Testis (tissue), 3 donors: ENCODE results near the gene CDK14. TPM values are rescaled to one million over a fixed set of nuclear protein-coding genes. Genes with fewer than 3 reads are reported as not detected.

ENCODE experiments used
- DNase-seq: peaks from one replicate; pipeline ENCODE4 v3.0.0-alpha.2; 2019
- H3K27ac ChIP-seq, 2 donors: fragments of 200-600 bp; sonication (generic); one replicate each; pipeline ENCODE4 v1.5.1; 2019
- H3K27me3 ChIP-seq: fragments of 200-600 bp; sonication (generic); one replicate; pipeline ENCODE4 v1.5.1; 2019
- H3K36me3 ChIP-seq: fragments of 200-600 bp; sonication (generic); one replicate; pipeline ENCODE4 v1.5.1; 2017; ENCODE audit warnings: low read depth; ENCODE audit errors: missing control alignments
- H3K4me1 ChIP-seq: fragments of 200-600 bp; sonication (generic); one replicate; pipeline ENCODE4 v1.5.1; 2019
- H3K4me3 ChIP-seq, 2 donors: fragments of 200-600 bp; sonication (generic); one replicate each; pipeline ENCODE4 v1.5.1; 2017 to 2019
- H3K9me3 ChIP-seq: fragments of 200-600 bp; sonication (generic); one replicate; pipeline ENCODE4 v1.5.1; 2017
- POLR2A ChIP-seq: fragments of 450-650 bp; IDR thresholded peaks from one replicate; pipeline ENCODE4 v1.6.1; 2017; ENCODE audit warnings: antibody characterized with exemption, mild to moderate bottlenecking, moderate library complexity
- WGBS, 2 donors: methylation state at CpG; one replicate each; pipeline ENCODE4 v1.1.5; 2018; 5-methylcytosine and 5-hydroxymethylcytosine counted together
- intact Hi-C: fragments of 100-400 bp; cut with DNase I; formaldehyde crosslinking; loops from one replicate; pipeline ENCODE4 v1.15.1; 2023; ENCODE audit warnings: low total_unique reads
- polyA plus RNA-seq: library from polyadenylated mRNA; stranded (reverse); fragments of 350-450 nt; fragmentation: Illumina TruSeq; extraction: RNeasy Lipid Tissue Mini Kit (QIAGEN cat#74804); gene quantifications from one replicate; pipeline ENCODE4 v1.2.3, GENCODE V29; 2014; ENCODE audit warnings: low read depth, low replicate concordance; ENCODE audit not compliant: insufficient read depth
- total RNA-seq, 2 donors: library from RNA; depleted of rRNA; stranded (reverse); fragments of >200 nt; gene quantifications; one replicate each; pipeline ENCODE4 v1.2.3, GENCODE V29; 2016
- TF ChIP-seq, protein P1 (sequence below), 3 experiments: fragments of 450-650 bp in 2 of 3; fragments of 200-600 bp in 1 of 3; sonication (generic) in 1 of 3; IDR thresholded peaks; one replicate each; pipeline ENCODE4 v1.5.1; 2016 to 2019; ENCODE audit warnings: antibody characterized with exemption in 3 of 3, mild to moderate bottlenecking in 2 of 3, moderate library complexity in 1 of 3

CDK14 gene
- total and polyA plus RNA-seq, 3 donors from 2014 or later: 18.9 to 22.7 (median 19.5) TPM

DNA sequence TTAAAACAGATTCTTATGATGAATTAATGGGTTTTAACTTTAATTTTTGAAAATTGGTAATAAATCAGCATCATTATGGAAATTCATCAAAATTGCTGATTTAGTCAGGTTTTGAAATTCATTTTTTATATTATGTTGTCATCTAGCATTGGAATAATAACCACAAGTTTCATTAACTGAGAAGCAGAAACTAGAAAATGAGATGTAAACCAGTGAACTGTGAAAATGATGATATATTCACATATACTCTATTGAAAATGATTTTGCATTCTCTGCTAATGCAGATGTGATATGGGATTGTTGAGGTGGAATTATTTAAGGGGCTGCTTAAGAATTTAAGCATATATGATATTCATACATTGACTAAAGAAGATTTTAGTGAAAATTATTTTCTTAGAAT lies 352.0 kb downstream of the CDK14 start:
- no peak overlapping the region for H3K4me3 ChIP-seq
- no peaks in the 10 kb centered on the region for H3K4me1 ChIP-seq
- no peak overlapping the region for H3K27ac ChIP-seq
- H3K27me3 ChIP-seq: no peaks in the 10 kb centered on the region
- H3K36me3 ChIP-seq: no peaks in the 10 kb centered on the region
- no peak for DNase-seq
- no peaks in the 10 kb centered on the region for H3K9me3 ChIP-seq
- intact Hi-C loops: no loop called here
- TF ChIP-seq POLR2A: no peak
- TF ChIP-seq, protein P1, sequence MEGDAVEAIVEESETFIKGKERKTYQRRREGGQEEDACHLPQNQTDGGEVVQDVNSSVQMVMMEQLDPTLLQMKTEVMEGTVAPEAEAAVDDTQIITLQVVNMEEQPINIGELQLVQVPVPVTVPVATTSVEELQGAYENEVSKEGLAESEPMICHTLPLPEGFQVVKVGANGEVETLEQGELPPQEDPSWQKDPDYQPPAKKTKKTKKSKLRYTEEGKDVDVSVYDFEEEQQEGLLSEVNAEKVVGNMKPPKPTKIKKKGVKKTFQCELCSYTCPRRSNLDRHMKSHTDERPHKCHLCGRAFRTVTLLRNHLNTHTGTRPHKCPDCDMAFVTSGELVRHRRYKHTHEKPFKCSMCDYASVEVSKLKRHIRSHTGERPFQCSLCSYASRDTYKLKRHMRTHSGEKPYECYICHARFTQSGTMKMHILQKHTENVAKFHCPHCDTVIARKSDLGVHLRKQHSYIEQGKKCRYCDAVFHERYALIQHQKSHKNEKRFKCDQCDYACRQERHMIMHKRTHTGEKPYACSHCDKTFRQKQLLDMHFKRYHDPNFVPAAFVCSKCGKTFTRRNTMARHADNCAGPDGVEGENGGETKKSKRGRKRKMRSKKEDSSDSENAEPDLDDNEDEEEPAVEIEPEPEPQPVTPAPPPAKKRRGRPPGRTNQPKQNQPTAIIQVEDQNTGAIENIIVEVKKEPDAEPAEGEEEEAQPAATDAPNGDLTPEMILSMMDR (IDR thresholded peaks at IDR 0.05): no peak

DNA sequence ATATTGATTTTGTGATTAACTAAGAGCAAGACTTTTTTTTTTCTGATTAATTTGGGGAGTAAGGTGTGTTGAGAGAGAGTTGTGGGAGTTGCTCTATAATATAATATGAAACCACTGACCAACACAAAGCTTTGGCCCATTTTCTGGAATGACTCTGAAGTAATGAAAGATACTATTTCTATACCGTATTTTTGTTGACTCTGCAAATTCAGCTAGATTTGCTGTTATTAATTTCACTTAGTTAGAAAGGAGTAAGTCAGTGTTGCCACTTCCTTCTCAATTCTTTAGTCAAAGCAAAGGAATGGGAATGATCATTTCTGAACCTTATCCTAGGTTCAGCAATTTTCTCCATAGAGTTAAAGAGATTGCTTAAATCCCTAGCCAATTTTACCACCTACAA lies 355.1 kb downstream of the CDK14 start:
- no peak for DNase-seq
- Histone ChIP-seq H3K27me3 (no peaks in the 10 kb centered on the region), H3K9me3 (no peaks in the 10 kb centered on the region), H3K27ac (no peak overlapping the region), H3K36me3 (no peaks in the 10 kb centered on the region), H3K4me1 (no peaks in the 10 kb centered on the region), H3K4me3 (no peak overlapping the region)
- TF ChIP-seq, protein P1 (IDR thresholded peaks at IDR 0.05): no peak
- no peak for TF ChIP-seq POLR2A
- 90 to 94% methylated on average over 1 of the region's 1 CpG for WGBS, 2 donors
- intact Hi-C loops: no loop called here

DNA sequence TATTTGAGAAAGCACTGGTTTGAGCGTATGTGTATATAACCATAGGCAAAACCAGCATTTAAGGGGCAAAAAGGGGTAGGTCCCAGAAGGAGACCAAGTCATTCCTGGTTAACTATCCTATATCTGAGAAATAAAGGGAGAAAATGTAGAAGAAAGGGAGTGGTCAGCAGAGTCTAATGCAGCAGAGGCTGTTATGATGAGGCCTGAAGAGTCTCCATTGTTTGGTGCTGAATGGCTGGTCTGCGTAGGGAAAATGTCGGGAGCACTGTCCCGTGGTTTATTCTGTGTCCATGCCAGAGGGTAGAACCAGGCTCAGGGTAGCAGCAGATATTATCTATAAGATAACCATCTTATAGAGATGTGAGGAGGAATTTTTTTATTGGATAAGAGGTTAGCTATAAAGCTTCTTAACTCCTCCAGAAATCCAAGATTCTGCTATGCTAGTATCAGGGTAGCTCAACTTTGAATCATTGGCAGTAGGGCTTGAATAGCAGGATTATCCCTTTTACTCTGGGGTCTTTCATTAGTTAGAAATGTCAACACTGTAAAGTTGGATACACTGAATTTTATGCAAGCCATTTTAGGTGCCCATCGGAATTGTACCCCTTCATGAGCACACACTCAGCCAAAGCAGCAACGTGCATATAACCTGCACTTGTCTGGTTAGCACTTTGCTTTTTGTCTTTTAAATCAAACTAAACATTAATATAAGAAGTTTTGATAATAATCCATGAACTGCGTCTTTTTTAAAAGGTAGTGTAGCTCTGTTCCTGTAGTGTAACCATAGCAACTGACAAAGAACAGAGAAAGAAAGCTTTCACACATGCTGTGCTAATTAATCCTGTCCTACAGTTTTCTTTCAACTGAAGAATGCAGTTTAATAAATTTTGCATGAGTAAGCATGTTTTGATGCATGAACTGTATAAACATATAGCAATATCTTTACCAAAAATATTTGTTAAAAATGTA lies 356.1 kb downstream of the CDK14 start:
- no peak for DNase-seq
- Histone ChIP-seq H3K27ac (no peak overlapping the region), H3K27me3 (no peaks in the 10 kb centered on the region), H3K36me3 (no peaks in the 10 kb centered on the region), H3K4me3 (no peak overlapping the region), H3K4me1 (no peaks in the 10 kb centered on the region), H3K9me3 (no peaks in the 10 kb centered on the region)
- intact Hi-C loops: no loop called here
- TF ChIP-seq, protein P1 (IDR thresholded peaks at IDR 0.05): no peak
- TF ChIP-seq POLR2A: no peak
- WGBS, 2 donors: 80 to 83% methylated on average over 7 of the region's 7 CpGs

DNA sequence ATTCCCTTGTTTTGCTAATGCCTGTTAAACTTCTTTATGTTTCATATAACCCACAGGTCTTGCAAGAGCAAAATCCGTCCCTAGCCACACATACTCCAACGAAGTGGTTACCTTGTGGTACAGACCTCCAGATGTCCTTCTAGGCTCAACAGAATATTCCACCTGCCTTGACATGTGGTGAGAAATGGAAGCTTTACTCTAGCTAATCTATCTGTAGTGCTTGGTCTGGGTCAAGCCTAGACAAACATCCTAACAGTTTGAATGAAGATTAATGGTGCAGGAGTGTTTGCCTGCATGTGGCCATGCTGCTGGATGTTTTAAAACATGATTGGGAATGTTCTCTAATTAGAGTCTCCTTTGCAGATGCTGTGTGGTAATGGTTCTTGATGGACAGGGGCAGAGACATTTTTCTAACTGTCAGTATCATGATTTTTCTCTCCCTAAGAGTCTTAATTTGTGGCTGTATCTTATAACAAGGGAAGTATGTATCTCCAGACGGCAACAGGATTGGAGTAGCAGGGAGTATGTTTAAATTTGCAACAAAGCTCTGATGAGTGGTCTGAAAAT lies 359.6 kb downstream of the CDK14 start:
- no peaks in the 10 kb centered on the region for H3K4me1 ChIP-seq
- no peak overlapping the region for H3K4me3 ChIP-seq
- no peaks in the 10 kb centered on the region for H3K27me3 ChIP-seq
- no peak for DNase-seq
- intact Hi-C loops: no loop called here
- H3K36me3 ChIP-seq: no peaks in the 10 kb centered on the region
- WGBS, 2 donors: 83 to 85% methylated on average over 3 of the region's 3 CpGs
- TF ChIP-seq, protein P1 (IDR thresholded peaks at IDR 0.05): no peak
- TF ChIP-seq POLR2A: no peak
- H3K27ac ChIP-seq: no peak overlapping the region
- H3K9me3 ChIP-seq: no peaks in the 10 kb centered on the region
